IMR-90 (cell line): ENCODE measurements around the gene C1QC. TPM values are rescaled to one million over a fixed set of nuclear protein-coding genes. Genes with fewer than 3 reads are reported as not detected.

Experiments used
- ATAC-seq: fragments of 200-7000 bp; cut with Tn5 transposase; 2 replicates; pipeline ENCODE4 v1.9.1; 2020; ENCODE audit warnings: low read depth, mild to moderate bottlenecking, moderate library complexity
- BruUV-seq: library from RNA; stranded (reverse); fragments of 400-500 nt; replicated peaks from 2 replicates; lab custom pipeline; 2021; lab: Mats Ljungman, UMichigan
- CTCF ChIA-PET: fragments of 300-600 bp; formaldehyde crosslinking; extraction: SDS; loops from one replicate; lab custom pipeline; 2021; ENCODE audit warnings: antibody characterized with exemption; lab: Yijun Ruan, JAX
- POLR2A ChIA-PET: fragments of 300-600 bp; sonication (Branson Sonifier 250); formaldehyde crosslinking; loops from one replicate; lab custom pipeline; 2022; ENCODE audit warnings: antibody characterized with exemption; ENCODE audit not compliant: unreplicated experiment; lab: Charles Lee
- DNase-seq: peaks from one replicate; pipeline ENCODE4 v3.0.0; 2013
- H2AFZ ChIP-seq: replicated peaks from 2 replicates; pipeline ENCODE3; 2013; ENCODE audit warnings: low read length, mild to moderate bottlenecking; ENCODE audit not compliant: poor library complexity
- H2AK5ac ChIP-seq: 2 replicates; pipeline ENCODE4 v1.6.1; 2013; ENCODE audit warnings: low read depth, low read length, inconsistent platforms
- H2AK9ac ChIP-seq: replicated peaks from 2 replicates; pipeline ENCODE3; 2013; ENCODE audit warnings: mild to moderate bottlenecking, low read depth, low read length, moderate library complexity; ENCODE audit not compliant: poor library complexity
- H2BK120ac ChIP-seq: 2 replicates; pipeline ENCODE4 v1.6.1; 2013; ENCODE audit warnings: low read depth, low read length, inconsistent platforms
- H2BK15ac ChIP-seq: 3 replicates; pipeline ENCODE4 v1.6.1; 2013; ENCODE audit warnings: low read depth, low read length, inconsistent platforms
- H2BK20ac ChIP-seq: 2 replicates; pipeline ENCODE4 v1.6.1; 2013; ENCODE audit warnings: low read depth, mild to moderate bottlenecking, inconsistent platforms, low read length, moderate library complexity
- H2BK5ac ChIP-seq: 2 replicates; pipeline ENCODE4 v1.6.1; 2013; ENCODE audit warnings: mild to moderate bottlenecking, low read depth, low read length, inconsistent platforms; ENCODE audit not compliant: poor library complexity, severe bottlenecking
- H3K14ac ChIP-seq: replicated peaks from 2 replicates; pipeline ENCODE4 v1.6.1; 2013; ENCODE audit warnings: low read depth, low read length, inconsistent platforms
- H3K18ac ChIP-seq: 2 replicates; pipeline ENCODE4 v1.6.1; 2013; ENCODE audit warnings: low read depth, low read length, control low read depth
- H3K23ac ChIP-seq: 2 replicates; pipeline ENCODE4 v1.6.1; 2013; ENCODE audit warnings: low read depth, low read length, inconsistent platforms
- H3K27ac ChIP-seq: 2 replicates; pipeline ENCODE4 v1.5.1; 2013; ENCODE audit warnings: mild to moderate bottlenecking, control low read depth, low read length; ENCODE audit not compliant: insufficient read depth
- H3K27me3 ChIP-seq: 2 replicates; pipeline ENCODE4 v1.6.1; 2013; ENCODE audit warnings: low read length; ENCODE audit not compliant: control insufficient read depth, insufficient read depth
- H3K36me3 ChIP-seq: 2 replicates; pipeline ENCODE4 v1.6.1; 2013; ENCODE audit warnings: low read length, mixed read lengths; ENCODE audit not compliant: control insufficient read depth, insufficient read depth
- H3K4ac ChIP-seq: 2 replicates; pipeline ENCODE4 v1.6.1; 2013; ENCODE audit warnings: low read depth, low read length, inconsistent platforms
- H3K4me1 ChIP-seq: 2 replicates; pipeline ENCODE4 v1.6.1; 2013; ENCODE audit warnings: low read length, mixed read lengths; ENCODE audit not compliant: control insufficient read depth, insufficient read depth
- H3K4me2 ChIP-seq: 2 replicates; pipeline ENCODE4 v1.6.1; 2013; ENCODE audit warnings: low read depth, mild to moderate bottlenecking, control low read depth, low read length, moderate library complexity
- H3K4me3 ChIP-seq: 2 replicates; pipeline ENCODE4 v1.5.1; 2013; ENCODE audit warnings: low read depth, mild to moderate bottlenecking, control low read depth, low read length, moderate library complexity; ENCODE audit not compliant: insufficient read depth
- H3K56ac ChIP-seq: 2 replicates; pipeline ENCODE4 v1.6.1; 2013; ENCODE audit warnings: low read length, inconsistent platforms; ENCODE audit not compliant: insufficient read depth; ENCODE audit errors: extremely low read depth
- H3K79me1 ChIP-seq, 2 experiments: 2 replicates each; pipeline ENCODE4 v1.6.1; 2013; ENCODE audit warnings: low read length in 2 of 2, inconsistent platforms in 1 of 2, low read depth in 1 of 2
- H3K9ac ChIP-seq: 2 replicates; pipeline ENCODE4 v1.6.1; 2013; ENCODE audit warnings: low read depth, low read length, control low read depth
- H3K9me1 ChIP-seq: 2 replicates; pipeline ENCODE4 v1.6.1; 2013; ENCODE audit warnings: low read length, inconsistent platforms; ENCODE audit not compliant: insufficient read depth
- H3K9me3 ChIP-seq: 2 replicates; pipeline ENCODE4 v1.6.1; 2013; ENCODE audit warnings: low read length; ENCODE audit not compliant: control insufficient read depth, insufficient read depth
- H4K20me1 ChIP-seq: 2 replicates; pipeline ENCODE4 v1.6.1; 2013; ENCODE audit warnings: low read length, inconsistent platforms; ENCODE audit not compliant: insufficient read depth
- H4K5ac ChIP-seq: 2 replicates; pipeline ENCODE4 v1.6.1; 2013; ENCODE audit warnings: mild to moderate bottlenecking, low read depth, low read length, control low read depth
- H4K8ac ChIP-seq, 2 experiments: 2 replicates each; pipeline ENCODE4 v1.6.1; 2013; ENCODE audit warnings: low read depth in 2 of 2, low read length in 2 of 2, control low read depth in 1 of 2, inconsistent platforms in 1 of 2
- H4K91ac ChIP-seq: 2 replicates; pipeline ENCODE4 v1.6.1; 2013; ENCODE audit warnings: low read depth, low read length, inconsistent platforms; ENCODE audit not compliant: insufficient read depth
- BHLHE40 ChIP-seq: fragments of 150-350 bp; IDR thresholded peaks from 2 replicates; pipeline ENCODE4 v1.6.1; 2016; ENCODE audit warnings: mild to moderate bottlenecking, low read depth, low read length
- CEBPB ChIP-seq: IDR thresholded peaks from 2 replicates; pipeline ENCODE4 v1.6.1; 2012; ENCODE audit warnings: low read depth, low read length, improper control_type of control experiment
- ELK1 ChIP-seq: fragments of 150-350 bp; IDR thresholded peaks from 2 replicates; pipeline ENCODE4 v1.6.1; 2016; ENCODE audit warnings: low read depth, mild to moderate bottlenecking, low read length, moderate library complexity, borderline replicate concordance
- NFE2L2 ChIP-seq: fragments of 150-350 bp; IDR thresholded peaks from 2 replicates; pipeline ENCODE4 v1.6.1; 2016; ENCODE audit warnings: low read depth, mild to moderate bottlenecking, low read length
- RAD21 ChIP-seq: IDR thresholded peaks from 2 replicates; pipeline ENCODE4 v1.6.1; 2012; ENCODE audit warnings: low read length, improper control_type of control experiment
- RCOR1 ChIP-seq: IDR thresholded peaks from 2 replicates; pipeline ENCODE4 v1.6.1; 2012; ENCODE audit warnings: mild to moderate bottlenecking, low read length, improper control_type of control experiment; ENCODE audit not compliant: insufficient replicate concordance
- dilution Hi-C: fragments of 300-500 bp; cut with HindIII; formaldehyde crosslinking; loops from one replicate; pipeline ENCODE4 v1.14.3; 2018; ENCODE audit warnings: low sequenced_read_pairs; ENCODE audit not compliant: unreplicated experiment
- in situ Hi-C: fragments of 300-500 bp; cut with MboI; formaldehyde crosslinking; loops from 3 replicates; pipeline ENCODE4 v1.14.3; 2019; ENCODE audit warnings: low sequenced_read_pairs, inconsistent platforms, mixed read lengths
- intact Hi-C: fragments of 100-400 bp; cut with micrococcal nuclease; formaldehyde crosslinking; loops from 2 replicates; pipeline ENCODE4 v1.10.0; 2022
- polyA plus RNA-seq, 3 experiments: library from polyadenylated mRNA; depleted of rRNA; stranded (reverse); fragments of >200 nt; gene quantifications; 2 replicates each; pipeline ENCODE4 v1.2.3, GENCODE V29; 2012; ENCODE audit warnings: low replicate concordance in 1 of 3
- total RNA-seq: library from RNA; depleted of rRNA; stranded (reverse); fragments of >200 nt; gene quantifications from 2 replicates; pipeline ENCODE4 v1.2.3, GENCODE V29; 2012
- TF ChIP-seq, protein P1 (sequence below): fragments of 150-350 bp; IDR thresholded peaks from 2 replicates; pipeline ENCODE4 v1.6.1; 2017; ENCODE audit warnings: mild to moderate bottlenecking, antibody characterized with exemption, low read length, low read depth

The C1QC gene
- total and polyA plus RNA-seq, 2 of the 4 experiments (the other 2 are of a cell fraction) = not detected

DNA sequence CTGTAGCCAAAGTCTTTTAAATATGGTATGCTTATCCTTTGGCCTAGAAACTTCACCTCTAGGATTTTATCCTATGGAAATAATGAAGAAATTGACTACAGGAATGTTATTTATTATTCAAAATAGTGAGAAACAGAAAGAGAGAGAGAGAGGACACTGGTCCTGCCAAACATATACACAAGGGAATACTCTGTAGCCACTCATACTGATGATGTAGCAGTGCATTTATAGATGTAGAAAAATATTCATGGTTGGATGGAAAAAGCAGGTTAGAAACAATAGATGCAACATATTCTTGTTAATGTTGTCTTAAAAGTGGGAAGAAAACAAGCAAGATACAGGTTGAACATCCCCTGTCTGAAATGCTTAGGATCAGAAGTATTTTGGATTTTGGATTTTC is 45.0 kb downstream of the C1QC start:
- intact Hi-C loops = no loop called here
- CTCF ChIA-PET = no interaction called here
- Histone ChIP-seq H4K8ac (no peak overlapping the region), H3K18ac (no peak overlapping the region), H2AK9ac (no peak overlapping the region), H3K4ac (no peak overlapping the region), H3K23ac (no peak overlapping the region), H3K4me3 (no peak overlapping the region), H2BK120ac (peak overlapping the region; percentile 51; the same call in 1 of the 2 replicates), H3K27me3 (peaks cover 4% of the 10 kb centered on the region; the same call in 1 of the 2 replicates), H2BK15ac (no peak overlapping the region), H2AK5ac (no peak overlapping the region), H3K4me2 (no peak overlapping the region), H3K14ac (no peak overlapping the region), H2AFZ (no peak overlapping the region), H3K36me3 (no peaks in the 10 kb centered on the region), H3K9ac (no peak overlapping the region), H3K9me1 (0 out of 2 replicates have a peak, but pooled peaks cover 5% of the 10 kb centered on the region), H3K79me1 (no peaks in the 10 kb centered on the region), H2BK5ac (no peak overlapping the region), H4K91ac (no peak overlapping the region), H4K20me1 (no peaks in the 10 kb centered on the region), H3K27ac (no peak overlapping the region), H3K4me1 (peaks cover 10% of the 10 kb centered on the region), H3K9me3 (no peaks in the 10 kb centered on the region), H4K5ac (no peak overlapping the region), H2BK20ac (no peak overlapping the region), H3K56ac (no peak overlapping the region)
- in situ Hi-C loops = no loop called here
- no TSS peak for BruUV-seq
- POLR2A ChIA-PET = no interaction called here
- no peak for TF ChIP-seq NFE2L2
- TF ChIP-seq ELK1 = no peak
- no peak for TF ChIP-seq BHLHE40
- TF ChIP-seq RCOR1 = no peak
- TF ChIP-seq, protein P1, sequence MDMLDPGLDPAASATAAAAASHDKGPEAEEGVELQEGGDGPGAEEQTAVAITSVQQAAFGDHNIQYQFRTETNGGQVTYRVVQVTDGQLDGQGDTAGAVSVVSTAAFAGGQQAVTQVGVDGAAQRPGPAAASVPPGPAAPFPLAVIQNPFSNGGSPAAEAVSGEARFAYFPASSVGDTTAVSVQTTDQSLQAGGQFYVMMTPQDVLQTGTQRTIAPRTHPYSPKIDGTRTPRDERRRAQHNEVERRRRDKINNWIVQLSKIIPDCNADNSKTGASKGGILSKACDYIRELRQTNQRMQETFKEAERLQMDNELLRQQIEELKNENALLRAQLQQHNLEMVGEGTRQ = no peak
- no peak for TF ChIP-seq CEBPB
- no peak for TF ChIP-seq RAD21
- ATAC-seq (no peak), DNase-seq (no peak)
- dilution Hi-C loops = no loop called here
